Activated effector memory CD4-positive, alpha-beta T cell treated with anti-CD3 and anti-CD28 coated beads, Interleukin-2, amount 50 U/mL, for 16 hours (primary cell): ENCODE measurements around the gene FAM47E.
A peak's percentile ranks its signal among the peaks of the same experiment; 100 is the strongest.

ENCODE experiments used
- DNase-seq: peaks from one replicate; pipeline ENCODE4 v3.0.0-alpha.2; 2020

Gene FAM47E

DNA sequence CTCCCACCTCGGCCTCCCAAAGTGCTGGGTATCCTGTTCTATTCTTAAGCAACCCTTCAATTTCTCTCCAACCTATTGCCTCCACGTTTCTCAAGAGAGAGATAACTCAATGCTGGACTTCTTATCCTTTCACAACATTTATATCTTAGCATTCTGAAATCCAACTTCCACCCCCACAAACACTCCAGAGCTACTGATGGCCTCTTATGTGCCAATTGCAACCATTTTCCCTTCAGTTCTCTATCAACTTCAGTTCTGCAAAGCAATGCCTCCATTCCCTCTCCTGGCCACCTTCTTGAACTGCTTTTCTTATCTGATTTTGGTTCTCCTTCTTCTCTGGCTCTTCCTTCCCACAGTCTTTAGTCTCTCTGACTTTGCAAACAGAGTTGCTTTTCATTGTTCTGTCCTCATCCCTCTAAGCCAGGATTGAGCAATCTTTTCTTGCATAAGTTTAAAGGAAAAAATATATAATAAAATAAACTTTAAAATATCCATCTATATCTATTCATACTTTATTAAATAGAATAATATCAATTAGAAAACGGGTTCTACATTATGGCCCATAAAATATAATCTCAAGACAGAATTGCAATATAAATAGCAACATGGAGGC is 51.4 kb downstream of the FAM47E start:
- no peak for DNase-seq

- DNase-seq, result peak; percentile 62
These were observed 53.6 kb downstream of the FAM47E start for GRCh38 chr4:76305033-76305687.

GRCh38 chr4:76305971-76306881 is 54.7 kb downstream of the FAM47E start, which contains the start of gene STBD1:
Gene STBD1 (plus strand): TSS chr4:76306733. CDS start chr4:76306770, 37 bp downstream.
- DNase-seq, result peak; percentile 71

GRCh38 chr4:76306882-76307659 is 55.5 kb downstream of the FAM47E start:
- peak; percentile 66 for DNase-seq

DNA sequence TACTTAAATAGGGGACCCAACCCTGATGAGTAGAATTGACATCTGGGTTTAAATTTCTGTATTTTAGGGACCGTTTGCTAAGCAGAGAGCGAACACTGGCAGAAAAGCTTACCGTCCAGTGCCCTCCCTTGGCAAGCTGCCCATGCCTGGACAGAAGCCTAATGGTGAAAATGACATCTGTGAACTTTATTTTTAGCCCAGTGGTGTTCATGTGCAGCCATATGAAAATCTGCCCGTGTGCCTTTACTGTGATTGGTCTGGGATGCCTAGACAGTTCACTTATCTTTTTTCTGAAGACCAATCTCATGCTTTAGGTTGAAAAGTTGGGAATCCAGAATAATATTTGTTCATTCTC is 56.1 kb downstream of the FAM47E start:
- DNase-seq, result no peak

GRCh38 chr4:76308548-76308947 is 57.0 kb downstream of the FAM47E start:
- no peak for DNase-seq

DNA sequence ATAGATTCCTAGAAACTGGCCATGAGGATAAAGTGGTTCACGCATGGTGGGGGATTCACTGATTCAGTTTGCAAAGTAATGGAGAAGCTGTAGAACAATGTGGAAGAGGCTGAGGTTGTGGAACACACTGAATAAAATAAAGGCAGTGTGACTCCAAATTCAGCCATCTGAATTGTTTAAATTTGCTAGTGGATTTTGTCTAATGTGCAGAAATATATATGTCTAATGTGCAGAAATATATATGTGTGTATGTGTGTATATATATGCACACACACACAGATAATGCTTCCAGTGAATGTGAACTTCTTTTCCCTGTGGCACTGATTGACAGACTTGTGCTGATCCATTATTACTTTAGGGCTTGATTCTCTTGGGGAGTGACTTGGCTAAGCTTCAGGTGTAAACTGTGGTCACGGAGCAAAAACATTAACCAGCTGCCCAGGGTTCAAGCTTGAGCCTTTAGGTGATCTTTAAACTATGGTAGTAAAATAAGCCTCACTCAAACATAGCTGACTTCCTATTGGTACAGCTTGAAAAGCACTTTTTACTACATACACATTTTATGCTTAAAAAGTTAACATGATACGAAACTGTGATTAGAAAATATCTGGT is 58.5 kb downstream of the FAM47E start:
- DNase-seq, result no peak

DNA sequence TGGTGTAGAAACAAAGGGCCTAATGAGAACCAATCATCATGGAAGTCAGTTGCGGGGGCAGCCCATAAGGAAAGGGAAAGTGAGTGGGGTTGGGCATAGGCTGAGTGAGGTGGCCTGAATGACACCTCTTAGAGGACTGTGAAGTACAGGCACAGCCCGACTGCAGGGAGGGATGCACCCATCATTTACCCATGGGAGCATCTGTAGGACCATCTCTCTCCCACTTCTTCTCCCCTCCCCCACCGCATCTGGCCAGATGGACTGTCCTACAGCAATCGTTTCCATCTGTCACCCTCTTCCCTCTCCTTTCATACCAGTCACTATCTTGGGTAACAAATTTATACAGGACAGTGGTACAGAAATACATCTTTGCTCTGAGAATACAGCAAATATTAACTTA is 59.2 kb downstream of the FAM47E start:
- no peak for DNase-seq

DNA sequence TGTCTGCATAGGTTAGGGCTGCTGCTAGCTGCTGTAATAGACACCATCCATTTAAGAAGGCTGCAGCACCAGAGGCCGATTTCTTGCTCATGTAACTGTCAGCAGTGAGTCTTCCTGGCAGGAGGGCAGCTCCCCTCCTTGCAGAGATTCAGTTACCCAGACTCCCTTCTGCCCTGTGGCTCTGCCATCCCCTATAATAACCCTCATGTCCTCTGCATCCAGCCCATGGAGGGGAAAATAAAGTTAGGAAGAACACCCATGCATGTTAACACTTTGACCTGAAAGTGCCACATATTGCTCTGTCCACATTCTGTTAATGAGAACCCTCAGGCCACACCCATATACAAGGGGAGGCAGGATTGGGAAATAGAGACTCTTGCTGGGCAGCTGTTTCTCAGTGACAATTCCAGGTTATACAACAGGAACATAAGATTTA is 60.4 kb downstream of the FAM47E start:
- DNase-seq, result no peak

DNA sequence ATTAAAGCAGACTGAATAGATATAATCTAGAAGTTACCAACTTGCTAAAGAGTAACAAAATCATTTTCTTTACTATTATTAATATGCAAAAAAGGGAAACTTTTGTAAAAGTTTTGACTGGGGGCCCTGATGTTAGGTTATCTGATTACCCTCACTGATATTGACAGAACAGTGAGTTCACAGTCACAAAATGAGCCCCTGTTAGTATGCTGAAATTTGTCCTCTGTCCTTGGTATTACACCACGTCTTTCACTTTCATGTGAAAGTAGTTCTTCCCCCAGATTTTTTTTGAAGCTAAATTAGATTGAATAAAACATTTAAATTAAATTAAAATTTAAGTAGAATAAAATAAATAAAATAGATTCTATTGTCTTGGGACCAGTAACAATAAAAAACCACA is 60.9 kb downstream of the FAM47E start:
- DNase-seq, result no peak

- DNase-seq, result no peak
These were observed 62.0 kb downstream of the FAM47E start for GRCh38 chr4:76313547-76313946.

DNA sequence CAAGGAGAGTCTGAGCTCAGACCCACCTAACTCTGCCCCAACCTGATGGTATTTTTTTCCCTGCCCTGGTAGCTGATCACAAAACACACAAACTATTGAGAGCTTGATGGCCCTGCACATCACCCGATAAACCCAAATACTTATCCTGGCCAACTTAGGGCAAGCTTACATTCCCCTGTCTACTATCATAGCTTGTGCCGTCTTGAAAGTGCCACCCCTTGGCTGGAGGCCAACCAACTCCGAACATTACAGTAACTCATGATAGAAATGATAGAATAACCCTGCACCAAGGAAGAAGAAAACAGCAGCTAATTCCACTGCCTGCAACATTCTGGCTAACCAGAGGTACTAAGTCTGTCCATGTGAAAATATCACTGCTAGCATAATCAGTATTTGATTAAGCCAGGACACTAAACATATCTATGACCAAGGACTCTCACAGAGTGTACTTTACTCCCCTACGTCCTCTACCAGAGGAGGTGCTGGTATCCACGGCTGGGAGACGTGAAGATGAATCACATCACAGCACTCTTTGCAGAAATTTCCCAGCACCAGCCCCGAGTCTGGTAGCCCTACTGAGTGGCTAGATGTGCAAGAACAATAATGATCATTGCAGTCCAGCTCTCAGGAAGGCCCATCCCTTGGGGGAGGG is 63.9 kb downstream of the FAM47E start:
- DNase-seq, result no peak

DNA sequence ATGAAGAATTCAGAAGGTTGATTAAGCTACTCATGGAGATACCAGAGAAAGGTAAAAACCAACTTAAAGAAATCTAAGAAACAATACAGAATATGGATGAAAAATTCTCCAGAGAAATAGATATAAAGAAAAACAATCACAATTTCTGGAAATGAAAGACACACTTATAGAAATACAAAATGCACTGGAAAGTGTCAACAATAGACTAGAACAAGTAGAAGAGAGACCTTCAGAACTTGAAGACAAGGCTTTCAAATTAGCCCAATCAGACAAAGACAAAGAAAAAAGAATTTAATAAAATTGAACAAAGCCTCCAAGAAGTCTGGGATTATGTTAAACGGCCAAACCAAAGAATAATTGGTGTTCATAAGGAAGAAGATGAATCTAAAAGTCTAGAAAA is 64.6 kb downstream of the FAM47E start:
- no peak for DNase-seq

- DNase-seq, result no peak
These were observed 70.7 kb downstream of the FAM47E start for GRCh38 chr4:76322236-76322635.

DNA sequence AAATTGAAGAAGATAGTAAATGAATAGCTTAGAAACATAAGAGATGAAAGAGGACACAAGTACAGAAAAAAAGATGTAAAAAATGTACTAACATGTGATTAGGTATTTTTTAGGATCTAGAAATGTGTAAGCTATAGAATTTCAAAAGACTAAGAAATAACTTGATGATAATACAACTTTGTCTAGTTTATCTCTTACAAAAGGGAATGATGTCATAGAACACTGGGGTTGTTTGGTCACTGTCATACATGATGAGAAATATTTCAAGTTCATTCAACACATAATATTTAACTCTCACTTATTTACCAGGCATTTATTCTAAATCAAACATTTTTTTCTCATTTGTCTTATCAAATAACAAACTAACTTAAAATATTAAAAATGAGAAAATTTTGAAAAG is 73.6 kb downstream of the FAM47E start:
- DNase-seq, result no peak

DNA sequence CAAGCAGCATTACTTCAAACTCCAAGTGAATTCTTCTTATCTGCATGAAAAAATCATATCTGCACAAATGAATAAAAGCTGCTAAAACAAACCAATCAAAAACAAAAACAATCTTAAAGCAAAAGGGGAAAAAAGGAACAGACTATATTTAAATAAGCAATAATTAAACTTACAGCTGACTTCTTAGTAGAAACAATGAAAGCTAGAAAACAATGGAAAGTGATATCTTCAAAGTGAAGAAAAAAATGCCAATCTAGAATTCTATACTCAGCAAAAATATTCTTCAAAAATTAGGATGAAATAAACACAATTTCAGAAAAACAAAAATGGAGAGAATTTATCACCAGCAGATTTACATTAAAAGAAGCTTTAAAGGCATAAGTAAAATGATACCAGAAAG is 75.0 kb downstream of the FAM47E start:
- DNase-seq, result no peak
